Activated CD8-positive, alpha-beta memory T cell treated with anti-CD3 and anti-CD28 coated beads for 4 hours (primary cell): ENCODE results near the gene KDM4C.
"Not testable (repeated sequence)": the region's sequence is repeated elsewhere in the genome, so short reads cannot be mapped to it uniquely, and the experiment has no call there.

Experiments
- DNase-seq, 2 donors: peaks; one replicate each; pipeline ENCODE4 v3.0.0-alpha.2; 2020; ENCODE audit warnings: low read depth in 2 of 2

KDM4C gene

GRCh38 chr9:6973762-6974161 lies 216.0 kb downstream of the KDM4C start:
- no peak for DNase-seq

GRCh38 chr9:6975198-6975597 lies 217.4 kb downstream of the KDM4C start:
- no peak for DNase-seq

- no peak for DNase-seq
Observed at GRCh38 chr9:6977761-6978160, 220.0 kb downstream of the KDM4C start.

- no peak for DNase-seq
Observed at GRCh38 chr9:6978591-6978990, 220.8 kb downstream of the KDM4C start.

GRCh38 chr9:6984941-6985578 lies 227.3 kb downstream of the KDM4C start:
- DNase-seq, result no peak

- DNase-seq, result no peak
Observed at GRCh38 chr9:6986141-6986815, 228.5 kb downstream of the KDM4C start.

- DNase-seq, result no peak
Observed at GRCh38 chr9:6987381-6987780, 229.6 kb downstream of the KDM4C start.

GRCh38 chr9:6991418-6991817 lies 233.6 kb downstream of the KDM4C start:
- no peak for DNase-seq

GRCh38 chr9:6996061-6996854 lies 238.5 kb downstream of the KDM4C start:
- no peak for DNase-seq

GRCh38 chr9:6997330-6997729 lies 239.6 kb downstream of the KDM4C start:
- no peak for DNase-seq

- no peak for DNase-seq
Observed at GRCh38 chr9:6999794-7000193, 242.0 kb downstream of the KDM4C start.

- DNase-seq, result no peak
Observed at GRCh38 chr9:7001571-7001970, 243.8 kb downstream of the KDM4C start.

GRCh38 chr9:7003861-7004260 lies 246.1 kb downstream of the KDM4C start:
- no peak for DNase-seq

GRCh38 chr9:7006417-7006816 lies 248.6 kb downstream of the KDM4C start:
- DNase-seq, result no peak

GRCh38 chr9:7008411-7008810 lies 250.6 kb downstream of the KDM4C start:
- DNase-seq, result no peak

- DNase-seq, result no peak
Observed at GRCh38 chr9:7009065-7009464, 251.3 kb downstream of the KDM4C start.

- DNase-seq, result no peak
Observed at GRCh38 chr9:7011395-7012067, 253.8 kb downstream of the KDM4C start.

GRCh38 chr9:7027996-7028395 lies 270.2 kb downstream of the KDM4C start:
- no peak for DNase-seq

GRCh38 chr9:7028591-7028990 lies 270.8 kb downstream of the KDM4C start:
- DNase-seq, result no peak

- DNase-seq, result not testable (repeated sequence)
Observed at GRCh38 chr9:7030943-7031342, 273.2 kb downstream of the KDM4C start.

GRCh38 chr9:7033076-7034045 lies 275.6 kb downstream of the KDM4C start:
- DNase-seq, result no peak
